Activated CD8-positive, alpha-beta memory T cell treated with anti-CD3 and anti-CD28 coated beads for 1 hour (primary cell): ENCODE measurements around the gene GLO1.

ENCODE experiments used
- DNase-seq, 2 donors: peaks; one replicate each; pipeline ENCODE4 v3.0.0-alpha.2; 2020; ENCODE audit warnings: low read depth in 1 of 2; ENCODE audit errors: extremely low read depth in 1 of 2

The GLO1 gene

DNA sequence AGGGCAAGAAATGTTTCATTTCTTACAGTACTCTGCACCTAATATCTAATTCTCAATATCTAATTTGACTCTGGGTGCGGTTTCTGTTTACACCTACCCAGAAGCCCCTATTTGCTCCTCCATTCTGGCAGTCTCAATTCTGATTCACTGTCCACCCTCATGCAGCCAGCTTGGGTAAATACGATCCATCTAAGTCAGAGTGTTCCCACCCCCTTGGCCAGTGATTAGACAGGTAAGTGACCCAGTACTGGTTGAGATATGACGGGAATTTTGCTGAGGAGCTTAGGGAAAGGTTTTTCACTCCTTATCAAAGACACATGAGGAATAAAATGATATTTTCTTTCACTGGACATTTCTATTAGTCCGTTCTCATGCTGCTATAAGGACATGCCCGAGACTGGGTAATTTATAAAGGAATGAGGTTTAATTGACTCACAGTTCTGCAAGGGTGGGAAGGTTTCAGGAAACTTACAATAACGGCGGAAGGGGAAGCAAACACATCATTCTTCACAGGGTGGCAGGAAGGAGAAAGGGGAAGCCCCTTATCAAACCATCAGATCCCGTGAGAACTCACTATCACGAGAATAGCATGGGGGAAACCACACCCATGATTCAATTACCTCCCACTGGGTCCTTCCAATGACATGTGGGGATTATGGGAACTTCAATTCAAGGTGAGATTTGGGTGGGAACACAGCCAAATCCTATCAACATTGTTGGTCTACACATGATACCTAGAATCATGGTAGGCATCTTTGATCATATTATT is 29.4 kb downstream of the GLO1 start:
- no peak for DNase-seq

DNA sequence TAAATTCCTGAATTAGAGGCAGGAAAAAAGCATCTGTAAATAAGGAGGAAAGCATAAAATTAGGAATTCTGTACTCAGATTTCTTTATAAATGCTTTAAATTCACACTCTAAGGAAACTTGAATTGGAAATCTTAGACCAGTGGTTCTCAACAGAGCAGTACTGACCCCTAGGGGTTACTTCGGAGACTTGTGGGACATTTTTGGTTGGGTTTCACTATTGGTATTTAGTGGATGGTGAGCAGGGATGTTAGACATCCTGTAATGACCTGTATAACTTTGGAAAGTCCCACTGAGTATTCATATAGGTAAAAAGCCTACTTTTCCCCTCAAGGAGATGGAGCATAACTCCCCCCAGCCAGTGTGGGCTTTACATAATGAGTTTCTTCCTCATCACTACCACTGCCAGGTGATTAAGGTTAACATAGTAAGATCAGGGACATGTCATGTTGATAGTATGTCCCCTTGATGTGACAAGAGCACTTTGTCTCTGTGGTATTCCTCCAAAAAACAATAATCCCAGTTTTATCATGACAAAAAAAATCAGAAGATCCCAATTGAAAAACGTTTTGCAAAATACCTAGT is 31.0 kb downstream of the GLO1 start:
- no peak for DNase-seq

DNA sequence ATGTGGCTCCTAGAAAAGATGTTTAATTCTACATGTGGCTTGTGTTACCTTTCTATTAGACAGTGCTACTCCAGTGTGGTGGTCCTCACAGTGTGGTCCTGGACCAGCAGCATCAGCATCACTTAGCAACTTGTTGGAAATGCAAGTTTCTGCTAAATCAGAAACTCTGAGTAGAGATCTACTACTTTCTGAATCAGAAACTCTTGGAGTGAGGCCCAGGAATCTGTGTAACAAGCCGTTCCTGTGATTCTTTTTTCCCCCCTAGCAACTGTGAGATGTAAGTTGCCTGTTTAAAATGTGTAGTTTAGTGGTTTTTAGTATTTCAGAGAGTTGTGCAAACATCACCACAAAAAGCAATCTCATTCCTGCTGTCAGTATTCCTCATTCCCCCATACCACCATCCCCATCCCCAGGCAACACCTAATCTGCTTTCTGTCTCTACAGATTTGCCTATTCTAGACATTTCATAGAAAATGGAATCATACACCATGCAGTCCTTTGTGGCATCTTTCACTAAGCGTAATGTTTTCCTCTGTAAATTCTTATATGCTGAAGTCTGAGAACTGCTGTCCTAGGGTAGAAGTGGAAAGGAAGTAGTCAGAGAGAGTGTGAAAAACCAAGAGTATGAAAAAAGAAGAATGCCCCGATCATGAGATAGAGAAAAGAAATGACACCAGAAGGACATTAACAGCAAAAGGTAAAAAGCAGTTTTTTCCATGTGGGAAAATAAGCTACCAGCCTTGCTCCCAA is 44.4 kb downstream of the GLO1 start:
- DNase-seq: no peak

DNA sequence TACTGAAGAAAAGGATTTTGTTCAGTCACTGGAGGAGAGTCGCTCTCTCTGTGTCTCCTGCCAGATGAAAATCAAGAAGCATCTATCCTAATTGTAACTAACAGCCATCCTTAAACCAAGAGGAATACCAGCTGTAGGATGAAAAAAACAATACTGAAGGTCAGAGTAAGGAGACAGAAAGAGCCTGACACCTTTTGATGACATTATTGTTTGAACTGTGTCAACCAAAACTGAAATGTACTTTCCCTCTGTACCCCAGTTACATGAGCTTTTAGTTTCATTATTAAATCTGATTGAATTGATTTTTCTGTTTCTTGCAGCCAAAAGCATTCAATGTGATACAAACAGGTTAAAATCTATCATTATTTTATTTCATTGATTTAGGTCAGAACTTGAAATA is 46.0 kb downstream of the GLO1 start:
- no peak for DNase-seq

DNA sequence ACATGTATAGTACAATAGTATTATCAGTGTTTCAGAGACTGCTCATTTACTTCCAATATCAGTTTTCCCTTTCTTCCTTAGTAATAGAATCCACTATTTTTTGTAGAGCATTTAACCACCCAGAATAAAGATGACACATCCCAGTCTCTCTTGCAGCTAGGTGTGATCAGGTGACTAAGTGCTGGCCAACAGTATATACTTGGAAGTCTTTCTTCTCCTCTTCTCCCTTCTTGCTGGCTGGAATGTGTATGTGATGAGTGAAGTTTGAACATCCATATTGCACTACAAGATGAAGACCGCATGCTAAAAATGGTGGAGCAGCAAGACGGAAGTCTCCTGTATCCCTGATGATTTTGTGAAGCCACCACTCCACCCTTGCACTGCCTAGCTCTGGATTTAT is 48.7 kb downstream of the GLO1 start:
- DNase-seq: no peak

DNA sequence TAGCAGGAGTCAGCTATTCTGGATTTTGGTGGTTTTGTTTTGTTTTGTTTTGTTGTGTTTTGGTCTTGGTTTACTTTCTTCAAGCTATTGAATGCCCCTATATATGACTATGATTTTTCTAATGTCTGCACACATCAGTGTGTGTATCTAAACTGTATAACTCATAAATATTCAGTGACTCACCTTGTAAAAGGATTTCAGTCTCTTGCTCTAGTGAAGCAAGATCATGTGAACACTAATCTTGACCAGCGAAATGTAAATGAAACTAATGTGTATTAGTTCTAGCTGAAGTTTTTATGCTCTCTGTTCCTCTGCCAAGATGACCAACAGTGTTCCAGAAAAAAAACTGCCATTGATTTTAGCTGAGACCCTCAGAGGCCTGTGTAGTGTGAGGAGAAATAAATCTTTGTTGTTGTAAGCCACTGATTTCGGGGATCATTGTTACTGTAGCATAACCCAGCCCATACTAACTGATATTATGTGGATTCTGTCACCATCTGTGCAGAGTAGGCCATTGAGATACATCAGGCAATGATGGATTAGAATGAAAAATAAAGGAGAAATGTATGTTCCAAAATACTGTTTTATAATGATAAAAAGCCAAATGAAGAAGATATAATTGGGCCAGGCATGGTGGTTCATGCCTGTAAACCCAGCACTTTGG is 51.7 kb downstream of the GLO1 start:
- no peak for DNase-seq

DNA sequence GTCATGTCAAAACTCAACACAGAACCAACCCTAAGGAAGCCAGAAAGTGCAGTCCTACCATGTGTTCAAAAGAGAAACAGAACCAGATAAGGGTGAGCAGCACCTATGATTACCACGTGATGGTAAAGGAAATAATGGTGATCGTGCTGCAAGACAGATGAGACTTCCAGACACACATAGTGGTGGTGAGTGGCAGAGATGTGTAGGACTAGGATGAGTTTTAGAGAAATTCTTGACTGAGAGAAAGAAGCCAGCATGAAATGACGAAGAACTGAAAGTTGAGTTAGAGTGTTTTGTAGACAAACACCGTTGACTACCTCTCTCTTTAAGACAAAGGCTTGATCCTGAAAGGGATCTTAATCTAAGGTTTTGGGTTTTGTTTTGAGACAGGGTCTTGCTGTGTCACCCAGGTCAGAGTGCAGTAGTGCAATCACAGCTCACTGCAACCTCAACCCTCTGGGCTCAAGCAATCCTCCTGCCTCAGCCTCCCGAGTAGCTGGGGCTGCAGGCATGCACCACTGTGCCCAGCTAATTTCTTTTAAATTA is 52.7 kb downstream of the GLO1 start:
- DNase-seq: no peak

DNA sequence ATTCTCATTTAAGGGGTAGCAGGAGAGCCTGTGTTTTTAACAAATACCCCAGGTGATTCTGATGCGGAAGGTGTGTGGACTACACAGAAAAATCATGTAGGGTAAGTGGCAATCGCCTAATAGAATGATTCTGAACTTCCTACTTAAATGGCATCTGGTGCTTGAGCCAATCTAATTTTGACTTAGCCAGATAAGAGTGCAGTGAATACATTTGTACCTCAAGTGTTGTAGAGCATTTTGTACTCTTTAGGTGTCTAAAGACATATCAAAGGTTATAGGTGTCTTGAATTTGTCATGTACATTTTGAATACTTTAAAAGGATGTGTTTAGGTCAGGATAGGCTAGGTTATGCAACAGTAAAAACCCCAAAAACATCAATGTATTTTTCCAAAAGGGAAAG is 53.2 kb downstream of the GLO1 start:
- no peak for DNase-seq

DNA sequence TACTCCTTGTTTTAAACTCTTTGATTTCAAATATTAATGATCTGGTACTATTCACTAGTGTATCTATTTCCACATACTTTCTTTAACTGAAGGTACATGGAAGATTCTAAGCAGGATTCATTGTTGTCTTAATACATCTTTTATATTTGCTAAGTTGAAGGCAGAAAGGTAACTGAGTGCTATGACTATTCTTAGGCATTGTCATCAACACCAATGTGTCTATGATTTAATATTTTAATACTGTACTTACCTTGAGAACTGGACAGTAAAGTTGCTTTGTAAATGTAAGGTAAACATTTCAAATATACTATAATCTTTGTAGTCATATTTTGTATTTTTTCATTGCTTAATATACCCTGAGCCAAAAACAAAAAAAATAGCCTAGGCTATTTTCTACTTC is 54.3 kb downstream of the GLO1 start:
- DNase-seq: no peak

DNA sequence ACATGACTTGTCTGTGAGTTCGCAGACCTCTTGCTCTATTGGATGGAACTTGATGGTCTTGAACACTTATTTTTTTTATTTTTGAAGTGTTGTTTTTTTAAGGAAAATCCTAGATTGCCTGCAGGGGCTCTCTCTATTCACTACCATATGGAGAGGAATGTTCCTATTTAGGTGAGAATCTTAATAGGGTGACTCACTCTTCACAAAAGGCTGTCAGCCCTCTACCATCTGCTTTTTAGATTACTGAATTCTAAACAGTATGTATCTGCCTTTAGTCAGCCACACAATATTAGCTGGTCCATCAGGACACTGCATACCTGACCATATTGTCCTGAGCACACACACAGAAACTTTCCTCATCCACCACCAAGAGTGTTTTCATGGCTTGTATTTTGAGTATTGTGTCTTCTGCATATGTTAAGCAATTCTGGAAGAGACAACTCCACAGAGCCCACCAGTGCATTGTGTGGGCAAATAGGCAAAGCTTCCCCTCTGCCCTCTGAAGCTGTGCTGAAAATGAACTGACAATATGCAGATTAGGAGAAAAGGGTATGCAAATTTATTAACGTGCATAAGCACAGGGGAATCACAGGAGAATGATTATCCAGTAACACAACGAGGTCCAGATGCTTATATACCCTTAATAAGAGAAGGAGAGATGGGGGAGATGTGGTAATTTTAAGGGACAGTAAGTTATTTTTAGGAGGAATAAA is 56.6 kb downstream of the GLO1 start:
- DNase-seq: no peak

DNA sequence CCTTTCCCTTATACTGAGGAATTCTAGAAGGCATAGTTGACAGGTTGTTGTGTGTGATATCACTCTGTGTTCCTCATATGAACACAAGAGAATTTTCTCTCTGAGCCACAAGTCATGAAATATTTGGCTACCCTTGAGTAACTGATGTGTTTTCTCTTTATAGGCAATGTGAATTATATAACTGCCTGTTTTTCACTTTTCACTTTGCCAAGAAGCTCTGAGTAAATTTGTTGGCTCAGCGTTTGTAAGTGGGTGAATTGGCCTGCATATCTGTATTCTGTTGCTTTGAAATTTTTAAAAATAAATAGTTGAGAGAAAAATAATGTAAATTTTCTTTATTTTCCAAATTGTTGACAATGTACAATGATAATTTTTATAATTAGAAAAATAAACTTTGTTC is 58.0 kb downstream of the GLO1 start:
- DNase-seq: no peak

DNA sequence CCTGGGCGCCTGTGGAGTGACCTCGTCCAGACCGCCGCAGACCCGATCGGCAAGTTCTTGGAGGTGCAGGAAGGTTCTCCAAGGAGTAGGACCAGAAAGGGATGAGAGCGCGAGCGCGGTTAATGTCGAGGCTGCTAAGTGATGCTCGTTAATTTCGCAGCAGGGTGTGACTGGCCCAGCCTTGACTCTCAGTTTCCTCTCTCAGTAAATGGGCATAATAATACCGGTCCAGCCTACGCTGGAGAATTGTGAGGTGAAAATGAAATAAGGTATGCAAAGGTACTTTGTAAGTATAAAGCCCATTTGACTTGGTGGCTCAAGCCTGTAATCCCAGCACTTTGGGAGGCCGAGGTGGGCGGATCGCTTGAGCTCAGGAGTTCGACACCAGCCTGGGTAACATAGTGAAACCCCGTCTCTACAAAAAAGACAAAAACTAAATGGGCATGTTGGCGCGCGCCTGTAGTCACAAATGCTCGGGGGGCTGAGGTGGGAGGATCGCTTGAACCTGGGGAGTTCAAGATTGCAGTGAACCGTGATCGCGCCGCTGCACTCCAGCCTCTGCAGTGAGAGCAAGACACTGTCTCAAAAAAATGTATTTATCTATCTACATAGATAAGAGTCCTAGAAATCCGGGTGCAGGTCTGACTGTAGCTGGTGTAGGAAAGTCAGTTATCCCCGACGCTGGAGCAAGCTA is 62.6 kb downstream of the GLO1 start:
- no peak for DNase-seq

DNA sequence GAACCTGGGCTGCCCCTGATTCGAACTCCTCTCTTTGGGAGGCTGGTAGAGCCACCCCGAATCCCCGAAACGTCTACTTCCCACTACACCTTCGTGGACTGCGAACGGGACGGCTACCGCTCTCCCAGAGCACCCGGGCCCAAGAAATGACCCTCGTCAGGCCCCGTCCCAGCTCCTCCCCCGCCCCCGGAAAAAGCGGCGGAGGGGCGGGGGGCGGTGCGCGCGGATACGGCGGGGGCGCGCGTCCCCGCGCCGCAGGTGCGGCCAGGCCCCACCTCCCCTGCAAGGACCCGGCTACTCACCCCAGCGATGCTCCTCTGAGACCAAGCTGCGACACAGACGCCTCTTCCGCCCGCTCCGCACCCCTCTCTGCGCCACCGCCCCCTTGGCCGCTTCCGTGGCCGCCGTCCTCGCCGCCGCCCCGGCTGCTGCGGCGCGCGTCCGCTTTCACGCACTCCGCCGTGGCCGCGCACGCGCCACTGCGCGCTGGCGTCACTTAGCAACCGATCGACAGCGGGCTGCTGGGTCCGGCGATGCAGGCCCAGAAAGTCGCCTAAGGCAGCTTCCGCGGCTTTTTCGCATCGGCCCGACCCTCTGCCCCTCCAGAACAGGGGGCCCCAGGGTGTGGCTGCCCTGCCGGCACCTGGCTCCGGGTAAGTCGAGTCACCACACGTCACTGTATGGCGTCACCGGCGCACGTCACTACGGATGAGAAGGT is 63.3 kb downstream of the GLO1 start, which contains the start of gene BTBD9:
Gene BTBD9 (minus strand): TSS at position 432 of the 718 bp plus-strand sequence.
- peak; percentile 38 to 67 for DNase-seq

DNA sequence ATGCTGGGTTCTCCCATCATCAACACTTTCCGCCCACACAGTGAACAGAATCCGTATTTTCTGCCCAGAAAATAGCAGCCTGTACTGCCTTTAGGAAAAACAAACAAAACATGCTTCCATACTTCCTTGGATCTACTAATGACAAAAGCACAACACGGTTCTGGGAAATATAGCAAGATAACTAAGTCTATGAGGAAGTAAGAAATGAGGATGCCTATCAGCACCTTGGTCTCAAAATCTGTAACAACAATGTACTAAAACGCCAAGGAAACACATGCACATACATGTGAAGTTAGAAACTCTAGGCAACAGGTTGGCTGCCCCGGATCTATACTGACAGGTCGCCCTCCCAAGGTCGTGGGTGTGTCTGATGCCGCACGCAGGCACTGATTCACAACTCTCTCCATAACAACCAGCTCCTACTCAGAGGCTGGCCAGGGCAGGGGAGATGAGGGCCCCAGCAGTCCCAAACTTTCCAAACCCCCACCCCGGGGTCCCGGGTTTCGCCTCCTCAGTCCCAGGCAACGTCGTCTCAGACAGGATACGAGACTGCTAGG is 63.9 kb downstream of the GLO1 start:
- DNase-seq: peak; percentile 46 to 51

DNA sequence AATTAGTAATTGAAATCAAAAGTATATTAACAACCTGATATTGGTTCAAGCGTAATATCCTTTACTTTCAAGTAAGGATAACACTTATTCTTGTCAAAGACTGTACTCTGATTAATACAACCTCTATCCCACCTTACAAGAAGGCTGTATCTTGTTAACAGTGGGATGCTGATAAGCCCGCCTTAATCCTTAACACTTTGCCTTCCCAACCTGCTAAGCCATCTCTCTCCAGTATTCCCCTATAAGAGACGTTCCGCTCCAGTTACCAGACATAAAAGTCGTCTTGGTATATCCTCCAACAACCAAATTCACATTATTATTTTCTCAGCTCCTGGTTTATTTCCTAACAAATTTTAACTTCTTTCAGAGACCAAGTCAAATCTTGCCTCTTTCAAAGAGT is 65.2 kb downstream of the GLO1 start:
- DNase-seq: no peak

DNA sequence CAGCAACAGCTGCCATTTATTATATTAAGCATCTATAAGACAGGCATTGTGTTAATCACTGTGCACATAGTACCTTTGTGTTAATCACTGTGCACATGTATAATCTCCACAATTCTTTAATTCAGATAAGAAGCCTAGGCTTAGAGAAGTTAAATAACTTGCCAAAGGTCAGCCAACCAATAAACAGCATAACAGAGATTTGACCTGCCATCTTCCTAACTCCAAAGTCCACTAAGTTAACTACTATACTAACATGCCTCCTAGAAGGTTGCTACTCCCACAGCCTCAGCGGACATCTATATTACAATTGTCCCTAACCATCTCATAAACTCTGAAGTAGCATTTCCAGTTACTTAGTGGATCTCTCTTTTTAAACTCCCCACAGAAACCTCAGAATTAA is 66.9 kb downstream of the GLO1 start:
- DNase-seq: no peak

DNA sequence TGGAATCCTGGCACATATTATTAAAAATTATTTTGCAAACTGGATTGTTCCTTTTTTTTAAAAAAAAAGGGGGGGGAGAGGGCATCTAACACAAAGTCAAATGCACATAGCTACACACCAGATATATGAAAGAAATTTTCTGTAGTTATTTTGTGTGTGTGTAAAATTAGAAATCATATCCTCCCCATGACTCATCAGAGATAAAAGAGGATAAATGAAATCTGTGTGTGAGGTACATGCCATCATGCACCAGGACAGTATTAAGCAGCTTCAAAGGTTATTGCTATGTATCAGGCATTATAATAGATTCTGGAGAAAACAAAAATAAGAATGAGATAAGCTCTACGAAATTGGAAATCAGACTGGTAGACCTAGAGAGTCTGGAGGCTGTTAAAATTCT is 68.4 kb downstream of the GLO1 start:
- no peak for DNase-seq

DNA sequence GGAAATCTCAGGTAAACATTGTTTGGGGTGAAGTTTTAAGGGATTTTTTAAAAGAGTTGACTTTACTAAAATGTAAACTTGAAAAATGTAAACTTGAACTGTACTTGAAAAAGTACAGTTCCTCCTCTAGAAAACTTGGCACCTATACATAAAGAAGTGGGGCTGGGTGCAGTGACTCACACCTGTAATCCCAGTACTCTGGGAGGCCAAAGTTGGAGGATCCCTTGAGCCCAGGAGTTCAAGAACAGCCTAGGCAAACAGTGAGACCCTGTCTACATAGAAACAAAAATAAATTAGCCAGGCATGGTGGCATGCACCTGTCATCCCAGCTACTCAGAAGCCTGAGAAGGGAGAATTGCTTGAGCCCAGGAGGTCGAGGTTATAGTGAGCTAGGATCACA is 70.5 kb downstream of the GLO1 start:
- DNase-seq: no peak

DNA sequence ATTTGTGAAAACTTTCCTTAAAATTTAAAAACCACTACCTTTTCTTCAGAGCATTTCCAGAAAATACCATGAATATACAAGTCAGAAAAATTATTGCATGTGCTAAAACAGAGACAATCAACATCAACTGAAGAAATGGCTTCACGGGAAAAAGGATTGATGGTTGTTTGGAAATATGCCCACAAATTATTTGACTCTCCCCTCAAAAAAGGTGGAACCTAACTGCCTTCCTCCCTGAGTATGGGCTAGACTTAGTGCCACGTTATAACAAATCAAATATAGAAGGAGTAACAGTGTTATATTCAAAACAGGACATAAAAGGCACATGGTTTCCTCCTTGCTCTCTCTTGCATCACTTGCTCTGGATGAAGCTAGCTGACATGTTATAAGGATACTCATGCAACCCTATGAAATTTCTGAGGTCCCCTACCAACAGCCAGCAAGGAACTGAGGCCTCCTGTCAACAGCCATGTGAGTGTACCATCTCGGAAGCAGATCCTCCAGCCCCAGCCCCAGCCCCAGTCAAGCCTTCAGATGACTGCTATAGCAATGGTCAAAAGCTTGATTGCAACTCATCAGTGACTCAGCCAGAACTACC is 71.7 kb downstream of the GLO1 start:
- no peak for DNase-seq
